ENCODE results near the gene ABLIM3. TPM values are rescaled to one million over a fixed set of nuclear protein-coding genes. Genes with fewer than 3 reads are reported as not detected.

The ABLIM3 gene
- total RNA-seq, 4 donors from 2014 or later = 1.6 to 26.4 (median 5.7) TPM

DNA sequence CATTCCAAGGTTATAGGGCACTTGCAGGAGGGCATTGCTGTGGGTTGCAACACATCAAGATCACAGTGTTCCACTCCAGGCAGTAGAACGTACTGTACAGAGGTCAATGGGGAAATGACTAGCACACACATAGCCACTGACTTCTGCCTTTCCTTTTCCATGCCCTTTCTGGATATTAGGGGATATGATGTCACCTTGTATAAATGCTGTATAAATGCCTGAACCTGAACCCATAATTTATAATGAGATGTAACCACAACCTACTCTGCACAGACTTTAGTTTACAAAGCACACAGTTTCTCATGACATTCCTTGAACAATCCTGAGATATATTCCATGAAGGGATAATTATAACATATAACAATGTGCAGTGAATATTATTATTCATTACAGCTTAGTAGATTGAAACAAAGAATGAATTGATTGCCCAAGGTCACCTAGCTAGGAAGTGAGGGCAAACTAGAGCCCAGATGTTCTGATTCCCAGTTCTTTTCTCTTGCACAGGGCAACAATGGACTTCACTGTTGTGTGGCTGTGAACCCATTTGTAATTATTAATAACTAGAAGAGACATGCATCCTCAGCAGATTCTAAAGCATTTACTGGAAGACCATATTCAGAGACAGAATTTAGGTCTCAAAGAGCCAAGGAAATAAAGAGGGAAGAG, 5.6 kb upstream of the ABLIM3 start:
- Histone ChIP-seq H3K36me3 (no peaks in the 10 kb centered on the region), H3K27ac (no peak overlapping the region), H3K4me1 (no peaks in the 10 kb centered on the region), H3K27me3 (no peaks in the 10 kb centered on the region), H3K4me3 (no peak overlapping the region), H3K9me3 (no peaks in the 10 kb centered on the region)
- TF ChIP-seq, protein P1, sequence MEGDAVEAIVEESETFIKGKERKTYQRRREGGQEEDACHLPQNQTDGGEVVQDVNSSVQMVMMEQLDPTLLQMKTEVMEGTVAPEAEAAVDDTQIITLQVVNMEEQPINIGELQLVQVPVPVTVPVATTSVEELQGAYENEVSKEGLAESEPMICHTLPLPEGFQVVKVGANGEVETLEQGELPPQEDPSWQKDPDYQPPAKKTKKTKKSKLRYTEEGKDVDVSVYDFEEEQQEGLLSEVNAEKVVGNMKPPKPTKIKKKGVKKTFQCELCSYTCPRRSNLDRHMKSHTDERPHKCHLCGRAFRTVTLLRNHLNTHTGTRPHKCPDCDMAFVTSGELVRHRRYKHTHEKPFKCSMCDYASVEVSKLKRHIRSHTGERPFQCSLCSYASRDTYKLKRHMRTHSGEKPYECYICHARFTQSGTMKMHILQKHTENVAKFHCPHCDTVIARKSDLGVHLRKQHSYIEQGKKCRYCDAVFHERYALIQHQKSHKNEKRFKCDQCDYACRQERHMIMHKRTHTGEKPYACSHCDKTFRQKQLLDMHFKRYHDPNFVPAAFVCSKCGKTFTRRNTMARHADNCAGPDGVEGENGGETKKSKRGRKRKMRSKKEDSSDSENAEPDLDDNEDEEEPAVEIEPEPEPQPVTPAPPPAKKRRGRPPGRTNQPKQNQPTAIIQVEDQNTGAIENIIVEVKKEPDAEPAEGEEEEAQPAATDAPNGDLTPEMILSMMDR (IDR thresholded peaks at IDR 0.05) = no peak
- TF ChIP-seq POLR2A (IDR thresholded peaks at IDR 0.05) = no peak
- no peak for DNase-seq

DNA sequence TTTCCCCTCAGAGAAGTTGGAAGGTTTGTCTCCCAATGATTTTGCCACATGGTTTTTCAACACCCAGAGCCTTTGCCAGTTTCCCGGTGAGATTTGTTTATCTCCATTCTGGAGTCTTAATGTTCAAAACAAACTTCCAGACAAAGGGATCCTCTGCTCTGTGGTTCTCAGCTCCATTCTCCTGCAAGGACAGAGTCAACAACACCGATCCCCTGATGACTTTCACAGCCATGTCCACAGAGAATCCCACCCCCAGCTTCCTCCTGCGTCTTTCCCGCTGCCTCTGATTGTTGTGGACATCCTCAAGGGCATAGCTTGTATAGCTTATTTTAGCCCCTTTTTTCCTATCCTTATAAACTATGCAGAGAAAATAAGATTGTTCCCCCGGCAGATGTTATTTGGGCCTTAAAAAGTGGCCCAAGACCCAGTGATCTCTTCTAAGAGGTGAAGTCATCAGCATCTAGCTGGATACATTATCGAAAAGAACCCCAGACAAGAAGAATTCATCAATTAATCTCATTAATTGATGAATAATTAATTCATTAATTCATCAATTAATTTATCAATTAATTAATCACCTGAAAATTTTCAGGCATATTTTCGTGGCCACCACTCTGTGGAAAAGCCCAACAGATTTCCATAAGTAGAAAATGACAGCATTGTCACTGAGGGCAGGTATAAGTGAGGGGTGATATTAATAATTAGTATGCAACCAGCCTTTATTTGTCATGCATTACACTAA, 2.9 kb upstream of the ABLIM3 start:
- no peaks in the 10 kb centered on the region for H3K36me3 ChIP-seq
- peaks cover 0 to 5% (median 0%) of the 10 kb centered on the region in 4 donors for H3K9me3 ChIP-seq
- no peak for DNase-seq
- TF ChIP-seq, protein P1 (IDR thresholded peaks at IDR 0.05) = no peak
- TF ChIP-seq POLR2A (IDR thresholded peaks at IDR 0.05) = no peak
- H3K4me3 ChIP-seq = no peak overlapping the region
- H3K4me1 ChIP-seq = peaks cover 0 to 5% (median 0%) of the 10 kb centered on the region in 4 donors
- H3K27ac ChIP-seq = no peak overlapping the region
- H3K27me3 ChIP-seq = no peaks in the 10 kb centered on the region

DNA sequence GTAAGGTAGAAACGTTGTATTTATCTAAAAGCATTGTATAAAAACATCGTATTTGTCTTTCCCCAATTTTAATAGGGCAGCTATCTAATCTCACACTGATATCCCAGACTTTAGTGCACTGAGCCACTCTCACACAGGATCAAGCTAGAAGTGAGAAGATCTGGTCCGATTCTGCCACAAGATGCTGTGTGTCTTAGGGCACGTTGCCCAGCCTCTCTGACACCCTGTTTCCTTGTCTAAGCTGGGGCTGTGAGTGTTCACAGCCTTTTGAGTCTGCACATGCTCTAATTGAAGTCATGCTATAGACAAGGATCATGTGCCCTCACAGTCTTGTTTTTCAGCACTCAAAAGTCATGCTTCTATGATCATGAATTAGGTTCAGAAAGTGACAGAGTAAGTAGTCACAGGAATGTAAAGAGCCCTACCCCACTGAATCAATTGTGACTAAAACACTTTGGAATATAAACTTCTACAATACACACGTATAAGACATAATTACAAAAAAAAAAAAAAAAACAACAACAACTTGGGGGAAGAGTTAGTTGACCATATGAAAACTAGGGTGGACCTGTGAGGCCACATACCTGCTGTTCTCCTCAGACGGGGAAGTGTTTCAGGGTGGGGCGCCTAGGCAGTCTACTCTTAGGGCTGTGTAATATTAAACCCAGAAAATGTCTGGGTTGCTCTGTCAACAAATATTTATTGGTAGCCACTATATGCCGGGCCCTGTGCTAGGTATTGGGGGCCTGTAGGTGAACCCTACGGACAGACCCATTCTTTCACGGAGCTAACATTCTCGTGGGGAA, 893 bp upstream of the ABLIM3 start:
- no peak for DNase-seq
- peaks cover 0 to 5% (median 0%) of the 10 kb centered on the region in 4 donors for H3K4me1 ChIP-seq
- TF ChIP-seq, protein P1 (IDR thresholded peaks at IDR 0.05) = no peak
- no peak for TF ChIP-seq POLR2A (IDR thresholded peaks at IDR 0.05)
- peaks cover 0 to 5% (median 0%) of the 10 kb centered on the region in 4 donors for H3K9me3 ChIP-seq
- H3K36me3 ChIP-seq = no peaks in the 10 kb centered on the region
- H3K4me3 ChIP-seq = no peak overlapping the region
- no peaks in the 10 kb centered on the region for H3K27me3 ChIP-seq
- H3K27ac ChIP-seq = no peak overlapping the region

DNA sequence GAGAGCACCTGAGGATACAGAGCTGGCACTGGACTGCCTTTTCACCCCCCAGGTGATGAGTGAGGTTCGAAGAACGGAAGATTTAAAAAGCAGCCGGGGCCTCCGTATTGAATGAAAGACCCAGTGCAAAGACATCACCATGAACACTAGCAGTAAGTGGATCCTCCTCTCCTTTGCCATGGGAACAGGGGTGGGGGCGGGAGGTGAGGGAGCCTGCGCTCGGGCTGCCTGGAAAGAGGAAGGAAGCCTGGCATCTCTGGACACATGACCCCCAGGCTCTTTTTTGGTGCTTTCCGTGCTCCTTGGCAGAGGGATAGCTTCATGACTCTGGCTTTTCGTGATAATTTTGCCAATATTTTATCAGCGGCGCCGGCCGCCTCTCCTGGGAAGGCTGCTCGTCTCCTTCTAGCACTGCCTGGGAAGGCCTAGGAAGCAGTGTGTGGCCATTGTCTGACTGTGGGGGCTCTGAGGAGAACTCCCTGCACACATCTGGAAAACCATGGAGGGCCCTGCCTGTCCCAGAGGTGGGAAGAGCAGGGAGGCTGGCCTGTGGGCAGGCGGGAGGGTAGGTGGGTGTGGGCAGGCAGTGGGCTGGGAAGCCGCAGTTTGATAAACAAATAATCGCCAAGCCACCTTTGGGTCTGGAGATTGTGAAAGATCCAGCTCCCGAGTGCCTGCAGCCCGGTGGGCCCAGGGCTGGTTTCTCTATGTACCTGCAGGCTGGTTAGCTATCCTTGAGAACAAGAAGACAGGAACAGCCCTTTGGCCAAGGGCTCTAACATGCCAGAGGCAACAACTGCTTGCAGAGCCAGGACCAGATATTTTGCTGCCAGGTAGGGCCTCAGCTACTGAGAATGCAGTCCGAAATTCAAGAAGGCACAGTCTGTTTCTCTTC, 911 bp downstream of the ABLIM3 start:
- Histone ChIP-seq H3K9me3 (peaks cover 0 to 5% (median 0%) of the 10 kb centered on the region in 4 donors), H3K27ac (peak overlapping the region; percentile 59 to 71 (median 67)), H3K4me3 (peak overlapping the region; percentile 49 to 71 (median 56)), H3K4me1 (peaks cover 0 to 5% (median 0%) of the 10 kb centered on the region in 4 donors), H3K27me3 (no peaks in the 10 kb centered on the region), H3K36me3 (no peaks in the 10 kb centered on the region)
- peak in 1 of 3 donors; percentile 53 for DNase-seq
- TF ChIP-seq POLR2A (IDR thresholded peaks at IDR 0.05) = no peak
- TF ChIP-seq, protein P1 (IDR thresholded peaks at IDR 0.05) = no peak

DNA sequence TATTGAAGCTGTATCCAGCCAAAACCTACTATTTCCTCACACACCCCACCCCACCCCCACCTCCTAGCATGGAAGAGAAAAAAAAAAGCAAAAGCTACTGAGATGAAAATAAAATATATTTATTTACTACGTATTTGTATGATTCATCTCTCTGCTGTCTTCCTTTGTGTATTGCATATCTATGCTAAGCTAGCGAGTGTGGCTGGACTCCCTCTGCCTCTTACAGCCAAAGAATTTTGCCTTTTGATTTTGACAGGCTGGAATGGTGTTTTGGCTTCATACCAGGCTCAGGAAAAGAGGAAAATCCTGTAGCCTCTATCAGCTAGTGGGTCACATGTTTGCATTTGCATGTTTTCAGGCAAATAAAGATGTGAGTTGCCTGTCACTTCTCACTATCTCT, 2.2 kb downstream of the ABLIM3 start:
- Histone ChIP-seq H3K27me3 (no peaks in the 10 kb centered on the region), H3K9me3 (peaks cover 0 to 5% (median 0%) of the 10 kb centered on the region in 4 donors), H3K4me1 (peaks cover 0 to 5% (median 0%) of the 10 kb centered on the region in 4 donors), H3K4me3 (no peak overlapping the region), H3K36me3 (no peaks in the 10 kb centered on the region), H3K27ac (peak overlapping the region in 1 of 4 donors; percentile 66)
- TF ChIP-seq, protein P1 (IDR thresholded peaks at IDR 0.05) = no peak
- no peak for TF ChIP-seq POLR2A (IDR thresholded peaks at IDR 0.05)
- no peak for DNase-seq

Data from Peyer's patch (tissue), 4 donors.